Measurements from ENCODE around the gene COX5A.

DNA sequence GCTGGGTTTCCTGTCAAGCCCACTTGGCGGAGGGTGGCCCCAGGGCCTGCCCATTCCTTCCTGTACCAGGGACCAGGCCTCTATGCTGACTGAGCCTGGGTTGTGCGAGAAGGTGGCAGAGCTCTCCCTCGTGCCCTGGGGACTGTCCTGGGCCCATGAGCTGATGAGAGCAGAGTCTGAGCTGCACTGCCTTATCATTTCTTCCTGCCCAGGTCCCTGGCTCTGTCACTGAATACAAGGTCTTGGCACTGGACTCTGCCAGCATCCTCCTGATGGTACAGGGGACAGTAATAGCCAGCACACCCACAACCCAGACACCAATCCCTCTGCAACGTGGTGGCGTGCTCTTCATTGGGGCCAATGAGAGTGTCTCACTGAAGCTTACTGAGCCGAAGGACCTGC lies 40.6 kb downstream of the COX5A start:
- TF ChIP-seq POLR2A (IDR thresholded peaks at IDR 0.05): no peak
- TF ChIP-seq, protein P1, sequence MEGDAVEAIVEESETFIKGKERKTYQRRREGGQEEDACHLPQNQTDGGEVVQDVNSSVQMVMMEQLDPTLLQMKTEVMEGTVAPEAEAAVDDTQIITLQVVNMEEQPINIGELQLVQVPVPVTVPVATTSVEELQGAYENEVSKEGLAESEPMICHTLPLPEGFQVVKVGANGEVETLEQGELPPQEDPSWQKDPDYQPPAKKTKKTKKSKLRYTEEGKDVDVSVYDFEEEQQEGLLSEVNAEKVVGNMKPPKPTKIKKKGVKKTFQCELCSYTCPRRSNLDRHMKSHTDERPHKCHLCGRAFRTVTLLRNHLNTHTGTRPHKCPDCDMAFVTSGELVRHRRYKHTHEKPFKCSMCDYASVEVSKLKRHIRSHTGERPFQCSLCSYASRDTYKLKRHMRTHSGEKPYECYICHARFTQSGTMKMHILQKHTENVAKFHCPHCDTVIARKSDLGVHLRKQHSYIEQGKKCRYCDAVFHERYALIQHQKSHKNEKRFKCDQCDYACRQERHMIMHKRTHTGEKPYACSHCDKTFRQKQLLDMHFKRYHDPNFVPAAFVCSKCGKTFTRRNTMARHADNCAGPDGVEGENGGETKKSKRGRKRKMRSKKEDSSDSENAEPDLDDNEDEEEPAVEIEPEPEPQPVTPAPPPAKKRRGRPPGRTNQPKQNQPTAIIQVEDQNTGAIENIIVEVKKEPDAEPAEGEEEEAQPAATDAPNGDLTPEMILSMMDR (IDR thresholded peaks at IDR 0.05): no peak
